Measurements from ENCODE around the gene BHLHA15.

Gene BHLHA15

DNA sequence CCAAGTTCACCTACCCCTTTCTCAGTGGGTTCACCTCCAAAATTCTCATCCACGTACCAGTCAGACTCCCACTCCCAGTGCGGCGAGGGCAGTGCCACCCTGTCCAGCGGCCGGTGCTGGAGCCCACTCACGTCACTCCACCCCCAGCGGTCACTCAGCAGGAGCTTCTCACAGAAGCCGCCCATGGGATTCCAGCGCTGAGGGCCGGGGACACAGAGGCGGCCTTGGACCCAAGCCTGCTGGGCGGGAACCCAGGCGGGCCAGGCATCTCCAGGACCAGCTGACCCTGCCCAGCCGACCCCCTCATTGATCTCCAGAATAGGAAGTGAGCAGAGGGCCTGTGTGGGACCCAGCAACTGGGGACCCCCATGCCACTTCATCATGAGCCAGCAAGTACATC lies 33.6 kb downstream of the BHLHA15 start:
- CTCF ChIA-PET: no interaction called here
- POLR2A ChIA-PET: no interaction called here
- no peak for DNase-seq (ENCODE audit: extremely low spot score)
- TF ChIP-seq NFRKB (IDR thresholded peaks at IDR 0.05) (no peak), SP1 (IDR thresholded peaks at IDR 0.05) (no peak), FOXA1 (IDR thresholded peaks at IDR 0.05) (no peak), FOXM1 (IDR thresholded peaks at IDR 0.05; ENCODE audit: borderline replicate concordance) (no peak), L3MBTL2 (conservative IDR thresholded peaks at IDR 0.05) (no peak), TARDBP (IDR thresholded peaks at IDR 0.05) (no peak)

DNA sequence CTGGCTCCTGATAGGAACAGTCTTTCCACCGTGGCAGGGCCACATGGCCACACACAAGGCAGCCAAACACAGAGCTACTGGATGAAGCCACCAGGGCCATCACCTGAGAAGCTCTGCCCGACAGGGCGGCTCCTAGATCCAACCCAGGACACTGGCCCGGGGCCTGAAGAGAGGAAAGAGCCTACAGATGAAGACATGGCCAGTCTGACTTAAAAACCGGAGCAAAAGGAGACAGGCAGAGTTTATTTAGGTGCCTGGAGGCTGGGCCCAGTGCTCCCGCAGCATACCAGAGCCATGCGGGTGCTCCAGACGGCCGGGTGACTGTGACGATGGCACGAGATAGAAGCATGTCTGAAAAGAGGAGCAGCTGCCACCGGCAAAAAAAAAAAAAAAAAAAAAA lies 36.9 kb downstream of the BHLHA15 start:
- ChIA-PET POLR2A (no interaction called here), CTCF (interaction anchor here (0.6 kb wide), 1 partner anchor 9 kb away, joined by 3 read pairs; no protein-coding TSS in a partner anchor)
- TF ChIP-seq ZNF384 (IDR thresholded peaks at IDR 0.05) (no peak), L3MBTL2 (conservative IDR thresholded peaks at IDR 0.05) (no peak), HDGF (IDR thresholded peaks at IDR 0.05; ENCODE audit: borderline replicate concordance) (no peak), NFRKB (IDR thresholded peaks at IDR 0.05) (no peak), TARDBP (IDR thresholded peaks at IDR 0.05) (no peak), ELF4 (IDR thresholded peaks at IDR 0.05) (no peak), SUZ12 (IDR thresholded peaks at IDR 0.05) (no peak)
- TF ChIP-seq, protein P1, sequence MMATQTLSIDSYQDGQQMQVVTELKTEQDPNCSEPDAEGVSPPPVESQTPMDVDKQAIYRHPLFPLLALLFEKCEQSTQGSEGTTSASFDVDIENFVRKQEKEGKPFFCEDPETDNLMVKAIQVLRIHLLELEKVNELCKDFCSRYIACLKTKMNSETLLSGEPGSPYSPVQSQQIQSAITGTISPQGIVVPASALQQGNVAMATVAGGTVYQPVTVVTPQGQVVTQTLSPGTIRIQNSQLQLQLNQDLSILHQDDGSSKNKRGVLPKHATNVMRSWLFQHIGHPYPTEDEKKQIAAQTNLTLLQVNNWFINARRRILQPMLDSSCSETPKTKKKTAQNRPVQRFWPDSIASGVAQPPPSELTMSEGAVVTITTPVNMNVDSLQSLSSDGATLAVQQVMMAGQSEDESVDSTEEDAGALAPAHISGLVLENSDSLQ (IDR thresholded peaks at IDR 0.05): no peak
- no peak for DNase-seq (ENCODE audit: extremely low spot score)

DNA sequence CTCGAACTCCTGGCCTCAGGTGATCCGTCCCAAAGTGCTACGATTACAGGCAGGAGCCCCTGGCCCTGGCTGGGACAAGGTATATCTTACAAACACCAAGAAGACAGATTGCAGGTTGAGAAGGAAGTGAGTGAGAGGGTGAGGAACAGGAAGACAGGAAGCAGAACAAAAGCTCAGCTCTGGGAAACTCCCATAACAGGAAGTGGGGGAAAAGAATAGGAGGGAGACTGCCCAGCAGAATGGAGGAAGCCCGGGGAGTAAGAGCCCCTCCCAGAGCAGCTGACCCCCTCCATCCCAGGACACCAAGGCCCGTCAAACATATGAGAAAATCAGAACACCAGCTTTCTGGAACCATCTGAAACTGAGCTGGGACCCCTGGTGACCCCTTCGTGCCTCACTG lies 37.9 kb downstream of the BHLHA15 start:
- DNase-seq (ENCODE audit: extremely low spot score): no peak
- POLR2A ChIA-PET: no interaction called here
- CTCF ChIA-PET: no interaction called here
- no peak for TF ChIP-seq CTBP1 (IDR thresholded peaks at IDR 0.05; ENCODE audit: borderline replicate concordance)
- TF ChIP-seq HDGF (IDR thresholded peaks at IDR 0.05; ENCODE audit: borderline replicate concordance): no peak
- no peak for TF ChIP-seq FOXM1 (IDR thresholded peaks at IDR 0.05; ENCODE audit: borderline replicate concordance)
- no peak for TF ChIP-seq BHLHE40 (IDR thresholded peaks at IDR 0.05; ENCODE audit: borderline replicate concordance)
- TF ChIP-seq ZNF384 (IDR thresholded peaks at IDR 0.05): no peak
- no peak for TF ChIP-seq LEF1 (IDR thresholded peaks at IDR 0.05; ENCODE audit: borderline replicate concordance)

DNA sequence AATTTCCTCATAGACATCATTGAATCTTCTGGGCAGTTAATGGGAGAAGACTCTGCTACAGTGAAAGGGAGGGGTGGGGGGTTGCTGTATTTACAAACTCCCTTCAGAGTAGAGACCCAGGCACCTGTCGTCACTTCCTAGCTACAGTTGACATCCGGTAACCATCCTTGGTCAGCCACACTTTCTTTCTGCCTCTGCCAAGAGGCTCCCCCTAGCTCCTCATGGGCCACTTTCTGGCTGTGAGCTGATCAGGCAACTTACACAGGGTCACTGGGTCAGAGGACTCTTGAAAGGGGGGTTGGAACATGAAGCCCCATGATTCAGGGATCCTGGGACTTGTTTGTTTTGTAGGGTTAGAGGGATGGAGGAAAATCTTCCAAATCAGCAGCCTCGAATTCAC lies 39.5 kb downstream of the BHLHA15 start:
- DNase-seq (ENCODE audit: extremely low spot score): no peak
- no peak for TF ChIP-seq SUZ12 (IDR thresholded peaks at IDR 0.05)
- TF ChIP-seq NFRKB (IDR thresholded peaks at IDR 0.05): no peak
- no peak for TF ChIP-seq FOXK2 (IDR thresholded peaks at IDR 0.05)
- TF ChIP-seq TARDBP (IDR thresholded peaks at IDR 0.05): no peak
- TF ChIP-seq ZNF384 (IDR thresholded peaks at IDR 0.05): no peak
- TF ChIP-seq FOXA1 (IDR thresholded peaks at IDR 0.05): no peak
- TF ChIP-seq FOXM1 (IDR thresholded peaks at IDR 0.05; ENCODE audit: borderline replicate concordance): no peak
- no peak for TF ChIP-seq ARNT (IDR thresholded peaks at IDR 0.05)
- no peak for TF ChIP-seq BHLHE40 (IDR thresholded peaks at IDR 0.05; ENCODE audit: borderline replicate concordance)
- no peak for TF ChIP-seq LEF1 (IDR thresholded peaks at IDR 0.05; ENCODE audit: borderline replicate concordance)
- ChIA-PET POLR2A (no interaction called here), CTCF (no interaction called here)

DNA sequence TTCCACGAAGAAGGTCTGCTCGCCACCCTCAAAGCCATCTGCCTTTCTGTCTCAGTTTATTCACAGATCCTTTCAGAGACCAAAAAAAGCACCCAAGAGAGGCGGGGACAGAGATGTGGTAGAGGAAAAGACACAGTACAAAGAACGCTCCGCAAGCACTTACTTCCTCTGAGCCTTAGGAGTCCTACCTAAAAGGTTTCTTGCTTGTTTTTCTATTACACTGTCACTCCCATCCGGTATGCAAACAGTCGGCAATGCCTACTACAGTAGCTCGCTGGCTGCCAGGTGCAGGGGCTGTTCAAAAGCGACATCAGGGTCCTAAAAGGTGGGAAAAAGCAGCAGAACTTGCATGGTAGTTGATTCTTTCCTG lies 40.0 kb downstream of the BHLHA15 start:
- no peak for DNase-seq (ENCODE audit: extremely low spot score)
- ChIA-PET POLR2A (no interaction called here), CTCF (no interaction called here)
- TF ChIP-seq, protein P1 (IDR thresholded peaks at IDR 0.05): no peak
- no peak for TF ChIP-seq ELF4 (IDR thresholded peaks at IDR 0.05)
- no peak for TF ChIP-seq ZNF384 (IDR thresholded peaks at IDR 0.05)
- TF ChIP-seq FOXM1 (IDR thresholded peaks at IDR 0.05; ENCODE audit: borderline replicate concordance): no peak
- no peak for TF ChIP-seq L3MBTL2 (conservative IDR thresholded peaks at IDR 0.05)
- no peak for TF ChIP-seq ARNT (IDR thresholded peaks at IDR 0.05)
- no peak for TF ChIP-seq SP1 (IDR thresholded peaks at IDR 0.05)

DNA sequence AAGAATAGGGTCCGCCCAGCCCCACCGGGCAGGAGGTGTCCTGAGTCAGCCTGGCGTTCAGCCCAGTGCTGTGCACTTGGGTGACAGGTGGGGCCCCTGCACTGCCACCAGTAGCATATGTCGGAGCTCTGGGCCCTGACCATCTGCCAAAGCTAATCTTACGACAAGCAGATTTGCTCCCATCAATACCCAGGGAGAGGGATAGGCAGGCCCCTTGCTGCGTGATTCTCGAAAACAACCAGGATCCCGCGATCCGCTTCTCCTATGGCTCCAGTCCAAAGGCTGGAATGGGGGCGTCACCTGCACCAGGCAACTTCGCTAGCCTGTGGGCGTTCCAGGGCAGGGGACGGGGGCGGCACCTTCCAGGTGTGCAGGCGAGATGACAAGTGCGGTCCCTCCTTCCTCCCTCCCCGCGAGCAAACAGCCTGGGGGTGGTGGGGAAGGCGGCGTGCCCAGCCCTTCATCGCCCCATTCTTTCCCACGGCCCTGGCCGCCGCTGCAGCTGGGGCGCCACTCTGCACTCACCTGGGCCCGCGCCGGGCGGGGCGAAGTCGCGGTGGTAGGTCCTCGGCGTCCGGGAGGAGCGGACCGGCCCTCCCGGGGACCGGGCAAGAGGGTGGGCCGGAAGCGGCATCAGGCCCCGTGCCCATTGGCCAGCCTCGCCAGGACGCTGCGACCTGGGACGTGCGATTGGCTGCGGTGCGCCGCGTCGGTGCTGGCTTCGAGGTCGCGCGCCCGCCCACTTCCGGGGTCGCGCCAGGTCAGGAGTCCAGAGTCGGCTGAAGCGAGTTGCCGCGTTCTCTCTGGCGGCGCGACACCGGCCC lies 40.6 kb downstream of the BHLHA15 start, which contains the start of gene TECPR1:
Gene TECPR1 (minus strand): TSS at position 632 of the 824 bp plus-strand sequence. CDS start 6,086 bp downstream, outside the sequence.
- peak; percentile 89 for TF ChIP-seq ELF4 (IDR thresholded peaks at IDR 0.05)
- TF ChIP-seq, protein P1 (IDR thresholded peaks at IDR 0.05): no peak
- DNase-seq (ENCODE audit: extremely low spot score): peak; percentile 98
- CTCF ChIA-PET: no interaction called here
- POLR2A ChIA-PET: no interaction called here

DNA sequence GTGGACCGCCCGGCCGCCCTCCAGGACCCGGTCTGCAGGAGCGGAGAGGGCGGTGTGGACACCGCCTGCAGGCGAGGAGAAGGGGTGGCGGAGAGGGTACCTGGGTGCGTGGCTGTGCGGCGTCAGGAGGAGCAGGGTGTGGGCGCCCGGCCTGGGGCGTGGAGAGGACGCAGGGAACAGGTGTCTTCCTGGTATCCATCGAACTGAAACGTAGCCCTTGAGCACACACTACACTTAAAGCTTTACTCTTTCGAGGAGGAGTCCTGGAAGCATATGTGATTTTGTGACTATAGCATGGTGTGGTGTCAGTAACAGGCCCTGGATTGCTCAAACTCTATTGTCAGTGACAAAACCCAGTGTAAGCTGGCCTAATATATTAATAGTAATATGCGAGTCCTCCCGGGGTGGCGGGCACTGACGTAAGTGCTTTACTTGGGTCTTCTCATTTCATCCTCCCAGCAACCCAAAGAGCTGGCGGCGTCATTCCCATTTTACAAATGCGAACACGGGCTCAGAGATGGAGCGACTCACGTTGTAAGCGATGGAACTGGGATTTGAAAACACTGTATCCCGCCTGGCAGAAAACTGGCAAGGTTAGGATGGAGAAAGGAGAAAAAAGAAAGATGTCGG lies 41.3 kb downstream of the BHLHA15 start:
- TF ChIP-seq L3MBTL2 (conservative IDR thresholded peaks at IDR 0.05) (peak; percentile 29; the same call in 1 of the 2 replicates), ARNT (IDR thresholded peaks at IDR 0.05) (no peak)
- ChIA-PET POLR2A (no interaction called here), CTCF (no interaction called here)
- no peak for DNase-seq (ENCODE audit: extremely low spot score)
